ENCODE data around the gene INTS15. TPM values are rescaled to one million over a fixed set of nuclear protein-coding genes. Genes with fewer than 3 reads are reported as not detected.

Gene INTS15
- polyA plus RNA-seq, 4 donors = 28.1 to 51.4 (median 35.5) TPM

GRCh38 chr7:6642239-6642839, 52.5 kb downstream of the INTS15 start:
- DNase-seq (ENCODE audit: low read depth in 4 of 4, low spot score in 3 of 4) = no peak

- no peak for DNase-seq (ENCODE audit: low read depth in 4 of 4, low spot score in 3 of 4)
Measured at GRCh38 chr7:6642861-6643640, 53.2 kb downstream of the INTS15 start.

DNA sequence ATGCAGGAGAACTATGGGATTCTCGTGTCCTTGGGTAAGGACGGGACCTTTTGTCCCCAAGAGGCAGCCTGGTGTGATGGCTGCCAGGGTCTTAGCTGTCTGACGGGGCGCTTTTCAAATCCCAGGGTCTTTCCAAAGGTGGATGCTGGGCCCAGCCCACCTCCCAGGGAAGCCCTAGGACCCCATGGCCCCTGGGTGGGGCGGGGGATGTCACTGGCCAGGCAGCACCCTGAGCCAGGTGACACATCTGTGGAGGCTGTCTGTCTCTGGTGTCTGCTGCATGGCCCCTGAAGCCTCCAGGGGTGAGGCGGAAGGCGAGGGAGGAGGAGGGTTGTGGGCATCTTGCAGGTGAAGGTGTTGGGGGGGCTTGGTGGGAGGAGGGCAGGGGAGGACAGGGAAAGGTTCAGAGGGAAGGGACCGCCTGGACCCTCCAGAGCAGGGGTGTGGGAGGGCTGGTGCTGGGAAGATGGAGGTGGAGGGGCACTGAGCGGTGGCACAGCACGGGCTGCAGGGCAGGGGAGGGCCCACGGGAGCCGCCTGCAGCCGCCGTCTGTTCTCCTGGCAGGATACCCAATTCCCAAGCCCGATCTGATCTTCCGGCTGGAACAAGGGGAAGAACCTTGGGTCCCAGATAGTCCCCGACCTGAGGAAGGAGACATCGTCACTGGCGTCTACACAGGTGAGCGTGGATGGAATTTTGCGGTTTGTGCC, 54.2 kb downstream of the INTS15 start:
- DNase-seq (ENCODE audit: low read depth in 4 of 4, low spot score in 3 of 4) = no peak

DNA sequence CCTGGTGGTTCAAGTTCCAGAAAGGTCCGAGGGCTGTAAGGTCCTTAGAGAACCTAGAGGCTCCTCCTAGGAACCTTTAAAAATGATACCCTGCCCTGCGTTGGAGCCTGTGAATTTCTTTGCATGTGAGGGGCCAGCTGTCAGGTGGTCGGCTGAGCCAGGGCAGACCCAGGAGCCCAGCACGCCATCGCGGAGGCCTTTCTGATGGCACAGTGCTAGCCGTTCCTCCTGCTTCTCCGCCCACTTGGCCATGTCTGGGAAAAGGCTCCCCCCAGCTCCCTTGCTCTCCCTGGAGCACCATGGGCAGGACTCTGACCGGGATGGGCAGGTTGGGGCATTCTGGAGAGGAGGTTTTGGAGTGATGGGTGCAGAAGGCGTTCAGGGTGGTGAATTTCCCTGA, 54.9 kb downstream of the INTS15 start:
- DNase-seq (ENCODE audit: low read depth in 4 of 4, low spot score in 3 of 4) = no peak

DNA sequence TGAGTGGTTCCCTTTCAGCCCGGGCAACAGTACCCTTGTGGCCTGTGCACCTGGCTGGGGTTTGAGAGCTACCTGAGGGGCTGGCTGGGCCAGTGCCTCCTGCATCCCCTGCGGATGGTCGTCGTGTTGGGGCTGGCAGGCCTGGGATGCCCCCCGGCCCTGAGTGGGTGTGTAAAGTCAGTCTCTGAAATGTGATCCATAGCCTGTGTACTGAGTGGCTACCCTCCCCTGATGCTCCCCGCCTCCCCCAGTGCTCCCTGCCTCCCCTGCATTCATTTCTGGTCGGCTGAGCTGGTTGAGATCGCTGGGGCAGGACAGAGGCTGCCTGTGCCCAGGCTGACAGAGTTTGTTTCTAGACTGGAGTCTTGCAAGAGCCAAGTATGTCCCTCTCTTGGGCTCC, 56.6 kb downstream of the INTS15 start:
- peak in 1 of 4 donors; percentile 12 for DNase-seq (ENCODE audit: low read depth in 4 of 4, low spot score in 3 of 4)

DNA sequence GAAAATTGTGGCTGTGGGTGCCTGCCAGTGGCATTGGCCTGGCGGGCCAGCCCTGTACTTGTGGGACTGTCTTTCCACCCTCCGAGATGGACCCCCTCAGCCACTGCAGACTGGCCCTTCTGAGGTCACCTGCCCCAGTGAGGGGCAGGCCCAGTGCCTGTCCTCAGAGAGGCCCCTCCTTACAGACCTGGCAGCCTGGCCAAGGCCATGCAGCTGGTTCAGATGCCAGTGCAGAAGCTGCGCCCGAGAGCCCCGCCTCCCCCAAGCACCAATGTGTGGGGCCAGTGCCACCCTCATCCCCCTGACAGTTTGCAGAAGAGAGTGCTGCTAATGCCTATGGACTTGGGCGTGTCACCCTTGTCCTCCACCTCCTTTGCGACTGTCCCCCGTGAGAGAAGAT, 57.3 kb downstream of the INTS15 start:
- DNase-seq (ENCODE audit: low read depth in 4 of 4, low spot score in 3 of 4) = no peak

DNA sequence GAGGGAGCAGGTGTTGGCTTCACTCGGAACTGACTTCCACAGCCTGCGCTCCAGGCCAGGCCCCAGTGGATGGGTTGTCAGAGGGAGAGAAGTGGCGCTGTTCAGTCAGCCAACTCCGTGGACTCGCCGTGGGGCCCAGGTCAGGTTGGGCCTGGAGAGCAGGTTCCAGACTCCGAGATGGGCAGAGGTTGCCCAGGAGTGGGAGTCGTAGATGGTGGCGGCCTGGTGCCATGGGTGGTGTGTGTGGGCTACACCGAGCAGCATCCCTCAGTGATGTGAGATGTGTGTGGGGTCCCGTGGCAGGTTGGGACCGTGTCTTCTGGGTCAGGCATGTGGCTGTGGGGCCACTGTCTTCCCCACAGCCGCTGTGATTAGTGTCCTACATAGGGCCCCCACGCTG, 57.7 kb downstream of the INTS15 start:
- no peak for DNase-seq (ENCODE audit: low read depth in 4 of 4, low spot score in 3 of 4)

DNA sequence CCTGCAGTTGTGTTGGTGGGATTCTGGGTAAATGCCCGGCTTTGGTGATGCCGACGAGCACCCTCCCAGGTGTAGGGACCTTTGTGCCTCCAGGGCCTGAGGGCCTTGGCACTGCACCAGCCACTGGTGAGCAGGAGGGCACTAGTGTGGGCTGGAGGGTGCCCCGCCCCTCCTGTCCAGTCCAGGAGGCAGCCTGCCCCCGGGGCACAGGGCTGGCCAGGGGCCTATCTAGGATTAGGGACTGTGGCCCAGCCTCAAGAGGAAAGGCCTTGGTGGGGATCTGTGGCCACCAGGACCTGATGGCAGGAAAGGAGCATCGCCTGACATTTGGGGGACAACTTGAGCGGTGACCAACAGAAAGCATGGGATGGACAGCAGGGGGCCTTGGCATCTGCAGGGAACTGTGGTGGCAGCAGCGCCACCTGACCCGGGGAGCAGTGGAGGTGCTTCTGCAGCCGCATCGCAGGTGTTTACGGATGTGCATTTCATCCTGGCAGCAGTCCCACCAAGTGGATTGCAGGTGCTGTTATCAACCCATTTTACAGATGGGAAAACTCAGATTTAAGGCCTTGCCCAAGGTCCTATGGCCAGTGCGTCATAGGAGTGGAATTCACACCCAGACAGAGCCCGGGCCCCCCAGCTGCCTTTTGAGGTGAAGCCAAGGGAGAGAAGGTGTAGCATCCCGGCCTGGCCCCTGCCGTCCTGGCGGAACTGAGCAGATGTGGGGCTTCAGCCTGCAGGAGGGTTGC, 58.4 kb downstream of the INTS15 start:
- no peak for DNase-seq (ENCODE audit: low read depth in 4 of 4, low spot score in 3 of 4)

DNA sequence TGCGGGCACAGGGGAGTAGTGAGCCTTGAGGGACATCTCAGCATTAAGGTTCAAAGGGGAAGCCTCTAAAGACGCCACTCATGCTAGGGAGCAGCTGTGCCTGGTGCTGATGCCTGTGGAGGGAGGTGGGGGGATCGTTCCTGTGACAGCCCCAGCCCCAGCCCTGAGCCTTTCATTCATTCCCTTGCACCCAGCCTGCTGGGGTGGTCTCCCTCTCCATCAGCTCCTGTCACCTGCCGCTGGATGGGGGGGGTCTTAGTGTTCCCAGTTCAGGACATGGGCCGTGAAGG, 58.9 kb downstream of the INTS15 start:
- no peak for DNase-seq (ENCODE audit: low read depth in 4 of 4, low spot score in 3 of 4)

GRCh38 chr7:6649241-6649961, 59.6 kb downstream of the INTS15 start:
- DNase-seq (ENCODE audit: low read depth in 4 of 4, low spot score in 3 of 4) = no peak

DNA sequence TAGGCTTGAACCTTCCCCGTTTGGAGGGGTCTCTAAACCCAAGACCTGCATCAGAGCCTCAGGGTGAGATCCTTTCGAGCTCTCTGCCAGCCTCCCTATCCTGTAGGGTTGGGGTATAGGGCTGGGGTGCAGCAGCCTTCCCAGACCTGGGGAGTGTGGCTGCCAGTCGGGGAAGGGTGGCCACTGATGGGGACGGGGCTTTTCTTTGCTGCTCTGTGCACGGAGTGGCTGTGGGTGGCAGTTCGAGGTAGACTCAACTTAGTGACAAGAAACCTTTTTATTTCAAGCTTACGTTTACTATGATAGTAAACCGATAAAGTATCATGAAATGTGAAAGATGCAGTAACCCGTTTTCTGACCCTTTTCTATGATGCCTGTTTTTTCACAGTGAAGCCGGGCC, 60.3 kb downstream of the INTS15 start:
- DNase-seq (ENCODE audit: low read depth in 4 of 4, low spot score in 3 of 4) = no peak

DNA sequence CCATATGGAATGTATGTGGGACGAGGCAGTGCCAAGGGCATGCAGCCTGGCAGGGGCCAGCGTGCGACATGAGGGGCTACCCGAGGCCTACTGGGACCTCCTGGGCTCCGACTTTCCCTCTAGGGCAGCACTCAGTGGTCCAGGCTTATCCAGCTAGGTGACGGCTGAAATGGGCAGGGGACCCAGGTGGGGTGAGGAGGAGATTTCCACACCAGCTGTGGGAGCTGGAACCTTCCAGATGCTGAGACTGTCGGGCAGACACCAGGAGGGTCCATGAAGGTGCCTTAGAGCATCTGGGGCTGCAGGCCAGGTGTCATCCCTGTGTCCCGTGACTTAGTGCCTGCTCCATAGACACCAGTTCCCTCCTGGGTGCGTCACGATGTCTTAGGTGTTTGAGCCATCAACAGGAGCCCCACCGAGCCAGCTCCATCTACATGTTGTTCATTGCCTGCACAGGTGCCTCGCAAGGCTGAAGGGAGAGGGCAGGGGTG, 60.7 kb downstream of the INTS15 start:
- no peak for DNase-seq (ENCODE audit: low read depth in 4 of 4, low spot score in 3 of 4)

DNA sequence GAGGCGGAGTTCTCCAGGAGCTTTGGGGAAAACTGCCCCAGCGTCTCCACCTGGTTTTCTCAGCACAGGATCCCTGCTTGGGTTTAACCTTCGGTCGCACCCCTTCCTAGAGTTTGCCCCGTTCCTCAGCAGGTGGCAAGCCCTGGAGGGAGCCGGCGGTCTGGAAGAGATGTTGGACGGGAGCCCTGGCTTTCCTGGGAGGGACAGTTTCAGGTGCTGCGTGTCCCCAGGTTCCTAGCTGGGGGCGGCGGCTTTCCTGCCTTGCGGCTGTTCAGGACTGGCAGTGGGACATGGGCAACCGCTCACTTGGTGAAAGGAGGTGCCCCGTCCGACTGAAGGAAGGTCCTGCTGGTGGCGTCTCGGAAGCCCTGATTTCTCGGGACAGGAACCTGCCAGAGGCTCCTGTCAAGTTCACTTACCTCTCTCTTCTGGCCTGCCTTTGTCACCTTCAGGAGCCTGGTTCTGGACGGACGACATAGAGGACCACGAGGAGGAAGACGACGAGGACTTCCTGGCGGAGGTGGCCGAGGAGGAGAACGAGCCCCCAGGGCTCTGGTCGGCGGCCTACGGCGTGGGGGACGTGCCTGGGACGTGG, 62.1 kb downstream of the INTS15 start:
- no peak for DNase-seq (ENCODE audit: low read depth in 4 of 4, low spot score in 3 of 4)

GRCh38 chr7:6652446-6653011, 62.7 kb downstream of the INTS15 start:
- DNase-seq (ENCODE audit: low read depth in 4 of 4, low spot score in 3 of 4) = no peak

DNA sequence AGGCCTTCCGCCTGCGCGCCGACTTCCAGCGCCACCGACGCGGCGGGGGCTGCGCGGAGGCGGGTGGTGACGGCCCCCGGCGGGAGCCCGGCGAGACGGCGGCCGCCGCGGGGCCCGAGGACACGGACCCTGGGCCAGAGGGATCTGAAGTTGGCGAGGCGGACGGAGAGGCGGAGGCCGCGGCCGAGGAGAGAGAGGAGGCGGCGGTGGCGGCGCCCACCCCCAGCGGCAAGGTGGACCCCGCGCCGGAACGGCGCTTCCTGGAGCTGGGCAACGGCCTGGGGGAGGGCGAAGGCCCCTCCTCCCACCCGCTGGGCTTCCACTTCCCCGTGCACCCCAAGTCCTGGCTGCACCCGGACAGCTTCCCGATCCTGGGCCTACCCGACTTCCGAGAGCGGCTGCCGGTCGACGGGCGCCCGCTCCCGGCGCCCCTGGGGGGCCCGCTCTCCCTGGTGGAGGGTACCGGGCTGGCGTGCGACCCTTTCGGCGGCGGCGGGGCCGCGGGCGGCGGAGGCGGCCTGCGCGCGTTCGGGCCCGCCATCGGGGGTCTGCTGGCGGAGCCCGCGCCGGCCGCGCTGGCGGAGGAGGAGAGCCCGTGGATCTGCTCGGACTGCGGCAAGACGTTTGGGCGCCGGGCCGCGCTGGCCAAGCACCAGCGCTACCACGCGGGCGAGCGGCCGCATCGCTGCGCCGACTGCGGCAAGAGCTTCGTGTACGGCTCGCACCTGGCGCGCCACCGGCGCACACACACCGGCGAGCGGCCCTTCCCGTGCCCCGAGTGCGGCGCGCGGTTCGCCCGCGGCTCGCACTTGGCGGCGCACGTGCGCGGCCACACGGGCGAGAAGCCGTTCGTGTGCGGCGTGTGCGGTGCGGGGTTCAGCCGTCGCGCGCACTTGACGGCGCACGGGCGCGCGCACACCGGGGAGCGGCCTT, 63.5 kb downstream of the INTS15 start:
- no peak for DNase-seq (ENCODE audit: low read depth in 4 of 4, low spot score in 3 of 4)

DNA sequence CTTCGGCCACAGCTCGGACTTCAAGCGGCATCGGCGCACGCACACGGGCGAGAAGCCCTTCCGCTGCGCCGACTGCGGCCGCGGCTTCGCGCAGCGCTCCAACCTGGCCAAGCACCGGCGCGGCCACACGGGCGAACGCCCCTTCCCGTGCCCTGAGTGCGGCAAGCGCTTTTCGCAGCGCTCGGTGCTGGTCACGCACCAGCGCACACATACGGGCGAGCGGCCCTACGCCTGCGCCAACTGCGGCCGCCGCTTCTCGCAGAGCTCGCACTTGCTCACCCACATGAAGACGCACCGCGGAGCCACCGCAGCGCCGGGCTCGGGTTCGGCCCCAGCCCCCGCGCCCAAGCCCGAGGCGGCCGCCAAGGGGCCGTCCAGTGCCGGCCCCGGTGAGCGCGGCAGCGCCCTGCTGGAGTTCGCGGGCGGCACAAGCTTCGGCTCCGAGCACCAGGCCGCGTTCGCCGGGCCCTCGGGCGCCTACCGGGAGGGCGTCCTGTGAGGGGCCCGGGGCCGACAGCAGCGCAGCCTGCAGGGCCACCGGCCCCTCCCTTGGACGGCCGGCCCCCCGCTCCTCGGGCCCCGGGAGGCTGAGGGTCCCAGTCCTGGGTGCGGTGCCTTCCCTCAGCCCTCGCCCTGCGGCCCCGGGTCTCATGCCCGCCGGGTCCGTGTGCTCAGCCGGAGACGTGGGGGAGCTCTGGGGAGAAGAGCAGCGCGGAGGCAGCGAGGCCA, 64.5 kb downstream of the INTS15 start:
- DNase-seq (ENCODE audit: low read depth in 4 of 4, low spot score in 3 of 4) = no peak

GRCh38 chr7:6654842-6655610, 65.2 kb downstream of the INTS15 start:
- DNase-seq (ENCODE audit: low read depth in 4 of 4, low spot score in 3 of 4) = no peak

All from left renal pelvis (tissue), 4 donors.